Epithelial cell of esophagus (primary cell): Measurements from ENCODE around the gene PELO.
"Not testable (repeated sequence)": the region's sequence is repeated elsewhere in the genome, so short reads cannot be mapped to it uniquely, and the experiment has no call there.

ENCODE experiments used
- DNase-seq: peaks from one replicate; pipeline ENCODE4 v3.0.0; 2010; ENCODE audit warnings: low read depth
- H3K4me3 ChIP-seq: 2 replicates; pipeline ENCODE4 v1.5.1; 2011; ENCODE audit warnings: mild to moderate bottlenecking, low read length, control low read depth
- TF ChIP-seq, protein P1 (sequence below): IDR thresholded peaks from 2 replicates; pipeline ENCODE4 v1.5.1; 2011; ENCODE audit warnings: low read depth, mild to moderate bottlenecking, low read length, control low read depth, inconsistent platforms; ENCODE audit not compliant: insufficient read depth; ENCODE audit errors: missing control alignments

The PELO gene

DNA sequence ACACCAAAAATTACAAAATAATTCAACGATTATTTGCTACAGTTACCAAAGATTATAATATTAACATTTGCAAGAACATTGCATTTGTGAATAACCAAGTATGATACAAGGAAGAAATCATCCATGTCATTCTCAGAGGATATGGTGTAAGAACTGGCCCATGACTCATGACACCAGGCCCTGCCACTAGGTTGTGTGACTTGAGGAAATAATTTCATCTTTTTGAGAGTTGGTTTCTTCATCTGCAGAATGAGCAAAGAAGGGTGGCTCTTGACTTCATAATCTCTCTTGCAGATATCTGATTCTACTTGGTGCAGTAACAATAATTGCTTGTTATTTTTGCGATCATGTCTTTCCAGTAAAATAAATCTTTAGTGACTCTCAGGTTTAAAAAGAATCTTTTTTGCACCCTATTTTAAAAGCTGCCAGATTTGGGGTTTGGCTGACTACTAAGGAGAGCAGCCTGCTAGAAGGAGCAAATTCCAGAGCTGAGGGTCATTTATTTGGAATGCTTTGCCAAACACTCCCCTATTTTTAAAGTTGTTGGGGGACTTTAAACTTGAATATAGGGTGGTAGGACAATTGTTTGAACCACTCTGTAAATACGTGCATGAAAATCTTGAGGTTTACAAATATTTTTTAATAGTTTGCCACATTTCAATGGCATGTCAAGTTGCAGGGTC lies 23.5 kb downstream of the PELO start:
- DNase-seq: peak; percentile 84
- TF ChIP-seq, protein P1, sequence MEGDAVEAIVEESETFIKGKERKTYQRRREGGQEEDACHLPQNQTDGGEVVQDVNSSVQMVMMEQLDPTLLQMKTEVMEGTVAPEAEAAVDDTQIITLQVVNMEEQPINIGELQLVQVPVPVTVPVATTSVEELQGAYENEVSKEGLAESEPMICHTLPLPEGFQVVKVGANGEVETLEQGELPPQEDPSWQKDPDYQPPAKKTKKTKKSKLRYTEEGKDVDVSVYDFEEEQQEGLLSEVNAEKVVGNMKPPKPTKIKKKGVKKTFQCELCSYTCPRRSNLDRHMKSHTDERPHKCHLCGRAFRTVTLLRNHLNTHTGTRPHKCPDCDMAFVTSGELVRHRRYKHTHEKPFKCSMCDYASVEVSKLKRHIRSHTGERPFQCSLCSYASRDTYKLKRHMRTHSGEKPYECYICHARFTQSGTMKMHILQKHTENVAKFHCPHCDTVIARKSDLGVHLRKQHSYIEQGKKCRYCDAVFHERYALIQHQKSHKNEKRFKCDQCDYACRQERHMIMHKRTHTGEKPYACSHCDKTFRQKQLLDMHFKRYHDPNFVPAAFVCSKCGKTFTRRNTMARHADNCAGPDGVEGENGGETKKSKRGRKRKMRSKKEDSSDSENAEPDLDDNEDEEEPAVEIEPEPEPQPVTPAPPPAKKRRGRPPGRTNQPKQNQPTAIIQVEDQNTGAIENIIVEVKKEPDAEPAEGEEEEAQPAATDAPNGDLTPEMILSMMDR: no peak
- H3K4me3 ChIP-seq: no peak overlapping the region

DNA sequence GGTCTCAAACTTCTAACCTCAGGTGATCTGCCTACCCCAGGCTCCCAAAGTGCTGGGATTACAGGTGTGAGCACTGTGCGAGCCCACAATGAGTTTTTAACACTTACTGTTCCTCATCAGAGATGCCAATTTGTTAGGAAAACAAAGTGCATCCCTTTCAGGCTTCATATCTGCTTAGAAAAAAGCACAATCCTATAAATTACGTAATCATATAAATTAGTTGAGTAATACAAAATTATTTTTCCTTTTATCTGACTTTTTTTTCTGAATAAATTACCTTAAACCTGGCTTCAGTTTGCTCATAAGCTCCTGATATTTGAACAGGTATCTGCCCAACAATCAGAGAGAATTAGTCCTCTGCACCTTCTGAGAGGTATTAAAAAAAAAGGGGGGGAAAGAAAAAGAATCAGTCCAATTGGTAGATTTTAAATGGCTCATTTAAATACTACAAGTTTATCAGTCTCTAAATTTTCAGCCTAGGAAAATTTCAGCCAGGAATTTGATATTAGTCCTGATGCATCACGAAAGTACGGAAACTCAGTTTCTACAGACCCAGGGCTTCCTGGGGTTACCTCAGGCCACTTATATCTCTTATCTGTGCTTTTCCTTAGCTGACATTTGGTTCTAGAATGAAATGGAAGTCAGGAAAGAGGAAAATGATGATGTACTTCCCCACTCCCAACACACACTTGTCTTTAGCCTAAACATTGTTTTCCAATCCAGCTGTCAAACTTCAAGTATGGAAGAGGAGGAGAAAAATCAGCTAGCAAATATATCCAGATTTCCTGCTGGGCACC lies 26.8 kb downstream of the PELO start:
- no peak for DNase-seq
- TF ChIP-seq, protein P1: no peak

DNA sequence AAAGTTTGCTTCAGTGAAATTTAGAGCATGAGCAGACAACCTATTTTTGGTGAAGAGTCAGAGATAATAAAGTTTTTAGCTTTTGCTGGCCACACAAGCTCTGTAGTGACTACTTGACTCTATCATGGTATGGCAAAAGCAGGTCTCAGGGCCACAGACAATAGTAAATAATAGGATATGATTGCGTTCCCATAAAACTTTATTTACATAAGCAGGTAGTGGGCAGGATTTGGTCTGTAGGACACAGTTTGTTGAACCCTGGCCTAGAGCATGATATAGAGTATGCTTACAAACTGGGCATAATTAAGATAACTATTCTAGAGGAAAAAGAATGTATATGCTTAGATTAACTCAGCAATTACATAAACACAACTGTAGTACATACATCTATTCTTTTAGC lies 30.1 kb downstream of the PELO start:
- TF ChIP-seq, protein P1: no peak
- DNase-seq: no peak
- no peak overlapping the region for H3K4me3 ChIP-seq

More for the DNA sequence above, 26.8 kb downstream of the PELO start:
- no peak overlapping the region for H3K4me3 ChIP-seq

DNA sequence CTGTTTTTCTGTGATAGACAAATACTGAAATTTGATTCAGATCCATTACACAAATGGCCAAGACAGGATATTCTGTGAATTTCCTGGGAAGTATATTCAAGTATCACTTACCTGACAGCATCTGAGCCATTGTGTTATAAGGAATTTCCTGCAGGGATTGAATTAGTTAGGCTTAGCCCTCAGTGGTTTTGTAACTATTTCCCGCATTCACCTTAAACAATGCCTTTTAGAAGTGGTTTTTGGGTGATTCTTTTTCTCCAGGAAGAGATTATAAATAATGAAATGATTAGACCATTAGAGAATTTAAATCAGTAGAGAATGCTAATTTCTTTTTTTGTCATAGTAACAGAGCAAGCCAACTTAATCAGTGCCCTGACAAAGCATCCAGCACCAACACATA lies 30.6 kb downstream of the PELO start:
- TF ChIP-seq, protein P1: no peak
- H3K4me3 ChIP-seq: no peak overlapping the region
- no peak for DNase-seq

DNA sequence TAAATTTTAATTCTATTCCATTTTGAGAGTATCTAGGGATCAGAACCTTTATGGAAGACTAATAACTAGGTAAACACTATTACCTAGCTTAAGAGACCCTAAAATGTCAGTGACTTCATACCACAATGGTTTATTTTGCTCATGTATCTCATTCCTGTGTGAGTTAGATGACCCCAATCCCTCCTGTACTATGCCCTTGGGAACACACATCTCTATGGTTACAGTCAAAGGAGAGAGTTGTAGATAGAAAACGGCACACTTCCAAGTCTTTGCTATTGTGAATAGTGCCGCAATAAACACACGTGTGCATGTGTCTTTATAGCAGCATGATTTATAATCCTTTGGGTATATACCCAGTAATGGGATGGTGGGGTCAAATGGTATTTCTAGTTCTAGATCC lies 31.1 kb downstream of the PELO start:
- H3K4me3 ChIP-seq, DNase-seq: not testable (repeated sequence)

DNA sequence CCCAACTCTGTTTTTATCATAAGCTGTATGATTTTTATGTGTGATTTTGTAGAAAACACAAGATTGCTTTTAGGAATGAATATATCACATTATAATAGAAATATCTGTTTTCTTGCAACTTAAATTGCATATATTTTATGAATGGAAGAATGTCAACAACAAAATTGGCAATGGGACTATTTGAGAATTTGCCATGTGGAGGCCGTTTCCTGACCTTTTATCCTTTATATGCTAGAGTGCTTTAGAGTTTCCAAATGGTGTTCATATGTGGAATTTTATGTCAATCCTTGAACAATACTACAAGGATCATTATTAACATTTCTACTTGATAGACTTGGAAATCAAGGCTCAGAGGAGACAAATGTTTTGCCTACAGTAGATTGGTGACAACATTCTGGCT lies 34.2 kb downstream of the PELO start:
- DNase-seq: no peak
- H3K4me3 ChIP-seq: no peak overlapping the region
- TF ChIP-seq, protein P1: no peak

DNA sequence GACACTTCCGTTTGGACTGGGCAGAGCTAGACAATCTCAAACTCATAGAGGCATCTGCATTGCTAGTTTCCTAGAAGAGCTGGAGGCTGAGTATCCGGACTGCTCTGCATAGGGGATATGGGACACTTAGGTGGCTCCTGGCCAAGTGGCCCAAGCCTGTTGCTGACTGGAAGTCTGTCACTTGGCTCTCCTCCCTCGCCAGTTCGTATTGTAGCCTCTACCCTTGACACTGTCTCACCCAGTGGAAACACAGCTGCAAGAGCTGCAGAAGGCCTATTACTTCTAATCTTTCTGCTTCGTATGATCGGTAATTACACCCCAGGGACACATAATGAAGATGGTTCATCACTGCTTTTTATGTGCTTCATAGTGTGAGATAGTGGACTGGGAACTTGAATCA lies 34.7 kb downstream of the PELO start:
- TF ChIP-seq, protein P1: no peak
- DNase-seq: no peak
- no peak overlapping the region for H3K4me3 ChIP-seq
